Measurements from ENCODE around the gene ABLIM1. TPM values are rescaled to one million over a fixed set of nuclear protein-coding genes. Genes with fewer than 3 reads are reported as not detected.
A peak's percentile ranks its signal among the peaks of the same experiment; 100 is the strongest.

ABLIM1 gene
- total and polyA plus RNA-seq, 4 donors, result 13.6 to 117 (median 35.1) TPM

GRCh38 chr10:114576716-114577115 is 81.4 kb downstream of the ABLIM1 start:
- WGBS, 2 donors, result 87 to 92% methylated on average over 3 of the region's 3 CpGs
- intact Hi-C loops (cut with DNase I), result loop anchor here in 1 of 2 donors (5.0 kb wide), 1 partner anchor 56 kb away; no protein-coding TSS in a partner anchor
- H3K27me3 ChIP-seq (ENCODE audit: control insufficient read depth in 1 of 2, insufficient read depth in 2 of 2, low read length in 1 of 2), result no peaks in the 10 kb centered on the region
- H3K4me3 ChIP-seq (ENCODE audit: low read length in 2 of 2), result no peak overlapping the region
- no peak for ATAC-seq (ENCODE audit: low FRiP score)
- H3K4me1 ChIP-seq (ENCODE audit: control insufficient read depth in 1 of 2, insufficient read depth in 2 of 2, low read length in 2 of 2), result peaks cover 0 to 2% of the 10 kb centered on the region in 2 donors
- no peak overlapping the region for H3K27ac ChIP-seq (ENCODE audit: low read depth in 1 of 2, low read length in 2 of 2)
- no peaks in the 10 kb centered on the region for H3K9me3 ChIP-seq (ENCODE audit: control insufficient read depth, low read length)
- no peak for DNase-seq
- H3K36me3 ChIP-seq (ENCODE audit: control insufficient read depth in 1 of 2, insufficient read depth in 2 of 2, low read length in 1 of 2), result no peaks in the 10 kb centered on the region

- Histone ChIP-seq H3K36me3 (ENCODE audit: control insufficient read depth in 1 of 2, insufficient read depth in 2 of 2, low read length in 1 of 2) (no peaks in the 10 kb centered on the region), H3K4me3 (ENCODE audit: low read length in 2 of 2) (no peak overlapping the region), H3K27ac (ENCODE audit: low read depth in 1 of 2, low read length in 2 of 2) (peak overlapping the region in 1 of 2 donors; percentile 46), H3K9me3 (ENCODE audit: control insufficient read depth, low read length) (no peaks in the 10 kb centered on the region), H3K4me1 (ENCODE audit: control insufficient read depth in 1 of 2, insufficient read depth in 2 of 2, low read length in 2 of 2) (peaks cover 0 to 2% of the 10 kb centered on the region in 2 donors), H3K27me3 (ENCODE audit: control insufficient read depth in 1 of 2, insufficient read depth in 2 of 2, low read length in 1 of 2) (no peaks in the 10 kb centered on the region)
- whole genome bisulfite sequencing, 2 donors, result 58 to 64% methylated on average over 2 of the region's 2 CpGs
- ATAC-seq (ENCODE audit: low FRiP score) (no peak), DNase-seq (no peak)
- intact Hi-C loops (cut with DNase I), result loop anchor here in 1 of 2 donors (5.0 kb wide), 1 partner anchor 56 kb away; no protein-coding TSS in a partner anchor
Measured at GRCh38 chr10:114576132-114576487, 82.0 kb downstream of the ABLIM1 start.

GRCh38 chr10:114575417-114576131 is 82.5 kb downstream of the ABLIM1 start:
- Histone ChIP-seq H3K27ac (ENCODE audit: low read depth in 1 of 2, low read length in 2 of 2) (no peak overlapping the region), H3K9me3 (ENCODE audit: control insufficient read depth, low read length) (no peaks in the 10 kb centered on the region), H3K27me3 (ENCODE audit: control insufficient read depth in 1 of 2, insufficient read depth in 2 of 2, low read length in 1 of 2) (no peaks in the 10 kb centered on the region), H3K4me3 (ENCODE audit: low read length in 2 of 2) (no peak overlapping the region), H3K4me1 (ENCODE audit: control insufficient read depth in 1 of 2, insufficient read depth in 2 of 2, low read length in 2 of 2) (peaks cover 0 to 2% of the 10 kb centered on the region in 2 donors), H3K36me3 (ENCODE audit: control insufficient read depth in 1 of 2, insufficient read depth in 2 of 2, low read length in 1 of 2) (no peaks in the 10 kb centered on the region)
- DNase-seq (no peak), ATAC-seq (ENCODE audit: low FRiP score) (no peak)
- WGBS, 2 donors, result 77 to 78% methylated on average over 9 of the region's 9 CpGs
- intact Hi-C loops (cut with DNase I), result loop anchor here in 1 of 2 donors (5.0 kb wide), 1 partner anchor 57 kb away; no protein-coding TSS in a partner anchor

GRCh38 chr10:114573330-114574045 is 84.6 kb downstream of the ABLIM1 start:
- Histone ChIP-seq H3K27me3 (ENCODE audit: control insufficient read depth in 1 of 2, insufficient read depth in 2 of 2, low read length in 1 of 2) (no peaks in the 10 kb centered on the region), H3K9me3 (ENCODE audit: control insufficient read depth, low read length) (no peaks in the 10 kb centered on the region), H3K36me3 (ENCODE audit: control insufficient read depth in 1 of 2, insufficient read depth in 2 of 2, low read length in 1 of 2) (no peaks in the 10 kb centered on the region), H3K4me1 (ENCODE audit: control insufficient read depth in 1 of 2, insufficient read depth in 2 of 2, low read length in 2 of 2) (peaks cover 0 to 2% of the 10 kb centered on the region in 2 donors), H3K4me3 (ENCODE audit: low read length in 2 of 2) (no peak overlapping the region), H3K27ac (ENCODE audit: low read depth in 1 of 2, low read length in 2 of 2) (no peak overlapping the region)
- WGBS, 2 donors, result 93 to 94% methylated on average over 6 of the region's 6 CpGs
- DNase-seq (no peak), ATAC-seq (ENCODE audit: low FRiP score) (no peak)
- intact Hi-C loops (cut with DNase I), result no loop called here

- intact Hi-C loops (cut with DNase I), result no loop called here
- DNase-seq, result no peak
- 53 to 55% methylated on average over 12 of the region's 12 CpGs for WGBS, 2 donors
- Histone ChIP-seq H3K36me3 (ENCODE audit: control insufficient read depth in 1 of 2, insufficient read depth in 2 of 2, low read length in 1 of 2) (no peaks in the 10 kb centered on the region), H3K4me3 (ENCODE audit: low read length in 2 of 2) (no peak overlapping the region), H3K4me1 (ENCODE audit: control insufficient read depth in 1 of 2, insufficient read depth in 2 of 2, low read length in 2 of 2) (no peaks in the 10 kb centered on the region), H3K27ac (ENCODE audit: low read depth in 1 of 2, low read length in 2 of 2) (no peak overlapping the region), H3K27me3 (ENCODE audit: control insufficient read depth in 1 of 2, insufficient read depth in 2 of 2, low read length in 1 of 2) (no peaks in the 10 kb centered on the region), H3K9me3 (ENCODE audit: control insufficient read depth, low read length) (no peaks in the 10 kb centered on the region)
- ATAC-seq (ENCODE audit: low FRiP score), result no peak
Measured at GRCh38 chr10:114571316-114571999, 86.6 kb downstream of the ABLIM1 start.

GRCh38 chr10:114566064-114566463 is 92.0 kb downstream of the ABLIM1 start:
- no peaks in the 10 kb centered on the region for H3K9me3 ChIP-seq (ENCODE audit: control insufficient read depth, low read length)
- 98 to 99% methylated on average over 7 of the region's 7 CpGs for WGBS, 2 donors
- intact Hi-C loops (cut with DNase I), result no loop called here
- ATAC-seq (ENCODE audit: low FRiP score), result no peak
- no peak overlapping the region for H3K4me3 ChIP-seq (ENCODE audit: low read length in 2 of 2)
- H3K36me3 ChIP-seq (ENCODE audit: control insufficient read depth in 1 of 2, insufficient read depth in 2 of 2, low read length in 1 of 2), result no peaks in the 10 kb centered on the region
- no peak for DNase-seq
- no peaks in the 10 kb centered on the region for H3K4me1 ChIP-seq (ENCODE audit: control insufficient read depth in 1 of 2, insufficient read depth in 2 of 2, low read length in 2 of 2)
- no peak overlapping the region for H3K27ac ChIP-seq (ENCODE audit: low read depth in 1 of 2, low read length in 2 of 2)
- H3K27me3 ChIP-seq (ENCODE audit: control insufficient read depth in 1 of 2, insufficient read depth in 2 of 2, low read length in 1 of 2), result no peaks in the 10 kb centered on the region

GRCh38 chr10:114565066-114565465 is 93.0 kb downstream of the ABLIM1 start:
- Histone ChIP-seq H3K36me3 (ENCODE audit: control insufficient read depth in 1 of 2, insufficient read depth in 2 of 2, low read length in 1 of 2) (no peaks in the 10 kb centered on the region), H3K4me3 (ENCODE audit: low read length in 2 of 2) (no peak overlapping the region), H3K27me3 (ENCODE audit: control insufficient read depth in 1 of 2, insufficient read depth in 2 of 2, low read length in 1 of 2) (no peaks in the 10 kb centered on the region), H3K9me3 (ENCODE audit: control insufficient read depth, low read length) (no peaks in the 10 kb centered on the region), H3K4me1 (ENCODE audit: control insufficient read depth in 1 of 2, insufficient read depth in 2 of 2, low read length in 2 of 2) (no peaks in the 10 kb centered on the region), H3K27ac (ENCODE audit: low read depth in 1 of 2, low read length in 2 of 2) (no peak overlapping the region)
- intact Hi-C loops (cut with DNase I), result no loop called here
- ATAC-seq (ENCODE audit: low FRiP score) (no peak), DNase-seq (no peak)

GRCh38 chr10:114561008-114561523 is 97.0 kb downstream of the ABLIM1 start:
- H3K9me3 ChIP-seq (ENCODE audit: control insufficient read depth, low read length), result no peaks in the 10 kb centered on the region

More at GRCh38 chr10:114561008-114561523, 97.0 kb downstream of the ABLIM1 start:
- H3K27ac ChIP-seq (ENCODE audit: low read depth in 1 of 2, low read length in 2 of 2), result no peak overlapping the region
- intact Hi-C loops (cut with DNase I), result loop anchor here in 1 of 2 donors (5.0 kb wide), 1 partner anchor 51 kb away; no protein-coding TSS in a partner anchor
- no peaks in the 10 kb centered on the region for H3K4me1 ChIP-seq (ENCODE audit: control insufficient read depth in 1 of 2, insufficient read depth in 2 of 2, low read length in 2 of 2)
- ATAC-seq (ENCODE audit: low FRiP score) (no peak), DNase-seq (no peak)
- H3K36me3 ChIP-seq (ENCODE audit: control insufficient read depth in 1 of 2, insufficient read depth in 2 of 2, low read length in 1 of 2), result no peaks in the 10 kb centered on the region
- H3K27me3 ChIP-seq (ENCODE audit: control insufficient read depth in 1 of 2, insufficient read depth in 2 of 2, low read length in 1 of 2), result no peaks in the 10 kb centered on the region
- WGBS, 2 donors, result 80 to 85% methylated on average over 7 of the region's 7 CpGs
- no peak overlapping the region for H3K4me3 ChIP-seq (ENCODE audit: low read length in 2 of 2)

Measured in aorta (tissue), 5 donors.